IMR-90 (cell line): Measurements from ENCODE around the gene CRHBP. TPM values are rescaled to one million over a fixed set of nuclear protein-coding genes. Genes with fewer than 3 reads are reported as not detected.

Source experiments
- ATAC-seq: fragments of 200-7000 bp; cut with Tn5 transposase; 2 replicates; pipeline ENCODE4 v1.9.1; 2020; ENCODE audit warnings: low read depth, mild to moderate bottlenecking, moderate library complexity
- BruUV-seq: library from RNA; stranded (reverse); fragments of 400-500 nt; replicated peaks from 2 replicates; lab custom pipeline; 2021; lab: Mats Ljungman, UMichigan
- CTCF ChIA-PET: fragments of 300-600 bp; formaldehyde crosslinking; extraction: SDS; loops from one replicate; lab custom pipeline; 2021; ENCODE audit warnings: antibody characterized with exemption; lab: Yijun Ruan, JAX
- POLR2A ChIA-PET: fragments of 300-600 bp; sonication (Branson Sonifier 250); formaldehyde crosslinking; loops from one replicate; lab custom pipeline; 2022; ENCODE audit warnings: antibody characterized with exemption; ENCODE audit not compliant: unreplicated experiment; lab: Charles Lee
- DNase-seq: peaks from one replicate; pipeline ENCODE4 v3.0.0; 2013
- H2AFZ ChIP-seq: replicated peaks from 2 replicates; pipeline ENCODE3; 2013; ENCODE audit warnings: low read length, mild to moderate bottlenecking; ENCODE audit not compliant: poor library complexity
- H2AK5ac ChIP-seq: 2 replicates; pipeline ENCODE4 v1.6.1; 2013; ENCODE audit warnings: low read depth, low read length, inconsistent platforms
- H2AK9ac ChIP-seq: replicated peaks from 2 replicates; pipeline ENCODE3; 2013; ENCODE audit warnings: mild to moderate bottlenecking, low read depth, low read length, moderate library complexity; ENCODE audit not compliant: poor library complexity
- H2BK120ac ChIP-seq: 2 replicates; pipeline ENCODE4 v1.6.1; 2013; ENCODE audit warnings: low read depth, low read length, inconsistent platforms
- H2BK15ac ChIP-seq: 3 replicates; pipeline ENCODE4 v1.6.1; 2013; ENCODE audit warnings: low read depth, low read length, inconsistent platforms
- H2BK20ac ChIP-seq: 2 replicates; pipeline ENCODE4 v1.6.1; 2013; ENCODE audit warnings: low read depth, mild to moderate bottlenecking, inconsistent platforms, low read length, moderate library complexity
- H2BK5ac ChIP-seq: 2 replicates; pipeline ENCODE4 v1.6.1; 2013; ENCODE audit warnings: mild to moderate bottlenecking, low read depth, low read length, inconsistent platforms; ENCODE audit not compliant: poor library complexity, severe bottlenecking
- H3K14ac ChIP-seq: replicated peaks from 2 replicates; pipeline ENCODE4 v1.6.1; 2013; ENCODE audit warnings: low read depth, low read length, inconsistent platforms
- H3K18ac ChIP-seq: 2 replicates; pipeline ENCODE4 v1.6.1; 2013; ENCODE audit warnings: low read depth, low read length, control low read depth
- H3K23ac ChIP-seq: 2 replicates; pipeline ENCODE4 v1.6.1; 2013; ENCODE audit warnings: low read depth, low read length, inconsistent platforms
- H3K27ac ChIP-seq: 2 replicates; pipeline ENCODE4 v1.5.1; 2013; ENCODE audit warnings: mild to moderate bottlenecking, control low read depth, low read length; ENCODE audit not compliant: insufficient read depth
- H3K27me3 ChIP-seq: 2 replicates; pipeline ENCODE4 v1.6.1; 2013; ENCODE audit warnings: low read length; ENCODE audit not compliant: control insufficient read depth, insufficient read depth
- H3K36me3 ChIP-seq: 2 replicates; pipeline ENCODE4 v1.6.1; 2013; ENCODE audit warnings: low read length, mixed read lengths; ENCODE audit not compliant: control insufficient read depth, insufficient read depth
- H3K4ac ChIP-seq: 2 replicates; pipeline ENCODE4 v1.6.1; 2013; ENCODE audit warnings: low read depth, low read length, inconsistent platforms
- H3K4me1 ChIP-seq: 2 replicates; pipeline ENCODE4 v1.6.1; 2013; ENCODE audit warnings: low read length, mixed read lengths; ENCODE audit not compliant: control insufficient read depth, insufficient read depth
- H3K4me2 ChIP-seq: 2 replicates; pipeline ENCODE4 v1.6.1; 2013; ENCODE audit warnings: low read depth, mild to moderate bottlenecking, control low read depth, low read length, moderate library complexity
- H3K4me3 ChIP-seq: 2 replicates; pipeline ENCODE4 v1.5.1; 2013; ENCODE audit warnings: low read depth, mild to moderate bottlenecking, control low read depth, low read length, moderate library complexity; ENCODE audit not compliant: insufficient read depth
- H3K56ac ChIP-seq: 2 replicates; pipeline ENCODE4 v1.6.1; 2013; ENCODE audit warnings: low read length, inconsistent platforms; ENCODE audit not compliant: insufficient read depth; ENCODE audit errors: extremely low read depth
- H3K79me1 ChIP-seq, 2 experiments: 2 replicates each; pipeline ENCODE4 v1.6.1; 2013; ENCODE audit warnings: low read length in 2 of 2, inconsistent platforms in 1 of 2, low read depth in 1 of 2
- H3K9ac ChIP-seq: 2 replicates; pipeline ENCODE4 v1.6.1; 2013; ENCODE audit warnings: low read depth, low read length, control low read depth
- H3K9me1 ChIP-seq: 2 replicates; pipeline ENCODE4 v1.6.1; 2013; ENCODE audit warnings: low read length, inconsistent platforms; ENCODE audit not compliant: insufficient read depth
- H3K9me3 ChIP-seq: 2 replicates; pipeline ENCODE4 v1.6.1; 2013; ENCODE audit warnings: low read length; ENCODE audit not compliant: control insufficient read depth, insufficient read depth
- H4K20me1 ChIP-seq: 2 replicates; pipeline ENCODE4 v1.6.1; 2013; ENCODE audit warnings: low read length, inconsistent platforms; ENCODE audit not compliant: insufficient read depth
- H4K5ac ChIP-seq: 2 replicates; pipeline ENCODE4 v1.6.1; 2013; ENCODE audit warnings: mild to moderate bottlenecking, low read depth, low read length, control low read depth
- H4K8ac ChIP-seq, 2 experiments: 2 replicates each; pipeline ENCODE4 v1.6.1; 2013; ENCODE audit warnings: low read depth in 2 of 2, low read length in 2 of 2, control low read depth in 1 of 2, inconsistent platforms in 1 of 2
- H4K91ac ChIP-seq: 2 replicates; pipeline ENCODE4 v1.6.1; 2013; ENCODE audit warnings: low read depth, low read length, inconsistent platforms; ENCODE audit not compliant: insufficient read depth
- BHLHE40 ChIP-seq: fragments of 150-350 bp; IDR thresholded peaks from 2 replicates; pipeline ENCODE4 v1.6.1; 2016; ENCODE audit warnings: mild to moderate bottlenecking, low read depth, low read length
- CEBPB ChIP-seq: IDR thresholded peaks from 2 replicates; pipeline ENCODE4 v1.6.1; 2012; ENCODE audit warnings: low read depth, low read length, improper control_type of control experiment
- FOS ChIP-seq: fragments of 150-350 bp; IDR thresholded peaks from 2 replicates; pipeline ENCODE4 v1.6.1; 2016; ENCODE audit warnings: low read depth, low read length
- MAFK ChIP-seq: IDR thresholded peaks from 2 replicates; pipeline ENCODE4 v1.6.1; 2012; ENCODE audit warnings: low read depth, low read length, improper control_type of control experiment
- MAZ ChIP-seq: IDR thresholded peaks from 2 replicates; pipeline ENCODE4 v1.6.1; 2012; ENCODE audit warnings: low read depth, mild to moderate bottlenecking, low read length, improper control_type of control experiment, moderate library complexity, borderline replicate concordance
- MXI1 ChIP-seq: IDR thresholded peaks from 2 replicates; pipeline ENCODE4 v1.6.1; 2012; ENCODE audit warnings: low read depth, mild to moderate bottlenecking, low read length, moderate library complexity, borderline replicate concordance
- POLR2A ChIP-seq: IDR thresholded peaks from 2 replicates; pipeline ENCODE4 v1.6.1; 2012; ENCODE audit warnings: mild to moderate bottlenecking, low read depth, low read length
- RAD21 ChIP-seq: IDR thresholded peaks from 2 replicates; pipeline ENCODE4 v1.6.1; 2012; ENCODE audit warnings: low read length, improper control_type of control experiment
- RCOR1 ChIP-seq: IDR thresholded peaks from 2 replicates; pipeline ENCODE4 v1.6.1; 2012; ENCODE audit warnings: mild to moderate bottlenecking, low read length, improper control_type of control experiment; ENCODE audit not compliant: insufficient replicate concordance
- RFX5 ChIP-seq: IDR thresholded peaks from 2 replicates; pipeline ENCODE4 v1.8.0; 2012; ENCODE audit warnings: low read depth, mild to moderate bottlenecking, low read length, moderate library complexity
- SMC3 ChIP-seq: fragments of 150-350 bp; IDR thresholded peaks from 2 replicates; pipeline ENCODE4 v1.6.1; 2016; ENCODE audit warnings: low read depth, mild to moderate bottlenecking, antibody characterized with exemption, low read length, moderate library complexity
- WGBS, 2 experiments: methylation state at CpG; one replicate each; pipeline versions ENCODE4 v1.1.5 to v1.1.7; 2013; ENCODE audit warnings: missing lambda C conversion rate in 2 of 2; ENCODE audit not compliant: insufficient read length in 1 of 2; ENCODE audit errors: extremely low coverage in 2 of 2; 5-methylcytosine and 5-hydroxymethylcytosine counted together
- dilution Hi-C: fragments of 300-500 bp; cut with HindIII; formaldehyde crosslinking; loops from one replicate; pipeline ENCODE4 v1.14.3; 2018; ENCODE audit warnings: low sequenced_read_pairs; ENCODE audit not compliant: unreplicated experiment
- in situ Hi-C: fragments of 300-500 bp; cut with MboI; formaldehyde crosslinking; loops from 3 replicates; pipeline ENCODE4 v1.14.3; 2019; ENCODE audit warnings: low sequenced_read_pairs, inconsistent platforms, mixed read lengths
- intact Hi-C: fragments of 100-400 bp; cut with micrococcal nuclease; formaldehyde crosslinking; loops from 2 replicates; pipeline ENCODE4 v1.10.0; 2022
- polyA plus RNA-seq, 3 experiments: library from polyadenylated mRNA; depleted of rRNA; stranded (reverse); fragments of >200 nt; gene quantifications; 2 replicates each; pipeline ENCODE4 v1.2.3, GENCODE V29; 2012; ENCODE audit warnings: low replicate concordance in 1 of 3
- total RNA-seq: library from RNA; depleted of rRNA; stranded (reverse); fragments of >200 nt; gene quantifications from 2 replicates; pipeline ENCODE4 v1.2.3, GENCODE V29; 2012

Gene CRHBP
- total and polyA plus RNA-seq, 2 of the 4 experiments (the other 2 are of a cell fraction) = 0.09 TPM; not detected in 1

DNA sequence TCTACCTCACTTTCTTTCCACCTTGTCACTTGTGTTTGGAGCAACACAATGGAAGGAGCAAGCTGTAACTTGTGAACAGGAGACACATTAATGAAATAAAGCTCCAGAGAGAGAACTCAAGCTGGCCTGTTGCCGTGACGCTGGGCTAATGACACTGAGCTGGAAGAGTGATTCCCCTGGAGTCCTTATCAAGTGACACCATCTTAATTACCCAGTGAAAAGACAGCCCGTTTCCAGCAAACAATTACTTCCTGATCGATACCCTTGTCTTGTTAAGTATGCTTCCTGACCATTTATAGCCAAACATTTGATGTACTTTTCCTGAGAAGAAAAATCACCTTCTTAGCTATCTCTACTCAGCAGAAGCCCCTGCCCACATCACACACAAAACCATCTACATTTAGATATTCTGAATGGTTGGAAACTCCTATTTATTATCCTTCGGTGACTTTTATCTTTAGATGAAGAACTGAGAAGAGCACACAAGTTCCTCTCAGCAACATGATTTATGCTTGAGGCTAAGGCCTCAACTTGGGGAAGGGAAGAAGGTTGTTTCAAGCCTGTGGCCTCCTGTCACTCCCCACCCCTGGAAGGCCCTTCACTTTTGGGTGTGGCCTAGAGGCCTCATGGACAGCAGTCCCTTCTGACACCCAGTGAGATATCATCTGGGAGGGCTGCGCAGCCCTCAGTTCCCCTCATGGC is 34.1 kb downstream of the CRHBP start:
- Histone ChIP-seq H3K36me3 (no peaks in the 10 kb centered on the region), H3K4me2 (no peak overlapping the region), H3K27ac (no peak overlapping the region), H4K91ac (no peak overlapping the region), H3K27me3 (no peaks in the 10 kb centered on the region), H3K4me1 (no peaks in the 10 kb centered on the region), H2BK20ac (no peak overlapping the region), H3K9me3 (no peaks in the 10 kb centered on the region), H3K18ac (no peak overlapping the region), H2BK5ac (no peak overlapping the region), H2AK5ac (no peak overlapping the region), H2BK15ac (no peak overlapping the region), H2AK9ac (no peak overlapping the region), H2AFZ (no peak overlapping the region), H4K8ac (no peak overlapping the region), H3K4me3 (no peak overlapping the region), H3K4ac (no peak overlapping the region), H2BK120ac (no peak overlapping the region), H4K5ac (no peak overlapping the region), H3K9ac (no peak overlapping the region), H4K20me1 (no peaks in the 10 kb centered on the region), H3K79me1 (no peaks in the 10 kb centered on the region), H3K56ac (no peak overlapping the region), H3K14ac (no peak overlapping the region), H3K9me1 (no peaks in the 10 kb centered on the region), H3K23ac (no peak overlapping the region)
- ChIA-PET CTCF (no interaction called here), POLR2A (interaction anchor here (0.7 kb wide), 1 partner anchor 32 kb away, joined by 3 read pairs; no protein-coding TSS in a partner anchor)
- dilution Hi-C loops (no loop called here), in situ Hi-C loops (no loop called here), intact Hi-C loops (no loop called here)
- BruUV-seq = no TSS peak
- ATAC-seq (no peak), DNase-seq (no peak)
- TF ChIP-seq RCOR1 = no peak
- no peak for TF ChIP-seq RFX5
- TF ChIP-seq MAFK = no peak
- no peak for TF ChIP-seq BHLHE40
- no peak for TF ChIP-seq RAD21
- no peak for TF ChIP-seq MAZ
- no peak for TF ChIP-seq MXI1
- no peak for TF ChIP-seq SMC3
- no peak for TF ChIP-seq CEBPB
- no peak for TF ChIP-seq POLR2A
- no peak for TF ChIP-seq FOS
- WGBS, 2 experiments = no CpG with 5 or more reads among the region's 6 CpGs
